HG02943 (cell line): ENCODE results near the gene TMEM272.
A peak's percentile ranks its signal among the peaks of the same experiment; 100 is the strongest.

ENCODE experiments used
- ATAC-seq: cut with Tn5 transposase; IDR thresholded peaks from one replicate; pipeline ENCODE4 v1.9.1; 2021; ENCODE audit warnings: mild to moderate bottlenecking, low read depth, moderate library complexity; ENCODE audit not compliant: unreplicated experiment

Gene TMEM272

DNA sequence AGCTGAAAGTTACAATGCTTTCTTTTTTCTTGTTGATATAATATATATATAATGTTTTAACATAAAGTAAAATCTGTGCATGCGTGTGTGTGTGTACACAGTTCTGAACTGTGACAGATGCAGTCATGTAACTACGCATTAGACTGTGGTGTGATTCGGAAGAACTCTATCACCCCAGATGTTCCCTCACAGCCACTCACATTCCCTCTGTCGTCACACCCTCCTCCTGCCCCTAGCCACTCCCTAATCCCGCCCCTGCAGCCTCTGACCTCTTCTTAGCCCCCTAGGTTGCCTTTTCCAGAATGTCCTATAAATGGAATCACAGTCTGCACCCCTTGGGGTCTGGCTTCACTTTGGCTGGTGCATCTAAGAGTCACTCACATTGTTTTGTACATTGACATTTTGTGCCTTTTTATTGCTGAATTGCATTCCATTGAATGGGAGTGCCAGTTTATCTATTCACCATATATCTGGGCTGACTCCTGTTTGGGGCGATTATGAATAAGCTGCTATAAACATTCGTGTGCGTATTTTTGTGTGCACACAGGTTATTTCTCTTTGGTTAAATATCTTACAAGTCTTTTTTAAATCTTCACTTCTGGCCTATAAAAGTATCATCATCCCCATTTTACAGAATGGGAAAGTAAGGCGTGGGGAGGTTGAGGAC lies 61.4 kb downstream of the TMEM272 start:
- no peak for ATAC-seq

DNA sequence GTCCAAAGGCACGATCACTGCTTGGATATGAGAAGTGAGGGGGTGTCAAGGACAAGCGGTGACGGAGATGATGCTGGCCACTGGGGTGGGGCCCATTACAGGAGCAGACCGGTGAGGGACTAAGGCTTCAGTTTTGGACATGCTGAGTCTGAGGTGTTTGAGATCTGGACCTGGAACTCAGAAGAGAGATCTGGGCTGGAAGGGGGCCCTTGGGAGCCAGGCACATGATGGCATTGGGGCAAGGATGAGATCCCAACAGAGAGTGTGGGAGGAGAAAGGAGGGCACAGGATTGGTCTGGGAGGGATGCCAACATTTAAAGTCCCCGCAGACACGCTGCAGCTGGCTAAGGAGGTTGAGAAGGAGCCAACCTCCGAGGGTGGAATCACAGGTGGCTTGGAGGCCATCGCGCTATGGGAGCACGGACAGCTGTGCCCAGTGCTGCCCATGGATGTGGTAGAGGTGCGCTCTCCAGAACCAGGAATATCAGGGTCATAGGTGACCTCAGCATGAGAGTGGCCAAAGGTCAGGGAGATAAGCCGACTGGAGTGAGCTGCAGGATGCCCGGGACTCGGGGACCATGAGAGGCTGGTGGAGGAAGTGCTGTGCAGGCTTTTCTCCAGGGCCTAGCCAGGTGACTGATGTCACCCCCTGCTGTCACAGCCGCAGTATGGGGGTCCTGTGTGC lies 62.8 kb downstream of the TMEM272 start:
- ATAC-seq, result no peak

DNA sequence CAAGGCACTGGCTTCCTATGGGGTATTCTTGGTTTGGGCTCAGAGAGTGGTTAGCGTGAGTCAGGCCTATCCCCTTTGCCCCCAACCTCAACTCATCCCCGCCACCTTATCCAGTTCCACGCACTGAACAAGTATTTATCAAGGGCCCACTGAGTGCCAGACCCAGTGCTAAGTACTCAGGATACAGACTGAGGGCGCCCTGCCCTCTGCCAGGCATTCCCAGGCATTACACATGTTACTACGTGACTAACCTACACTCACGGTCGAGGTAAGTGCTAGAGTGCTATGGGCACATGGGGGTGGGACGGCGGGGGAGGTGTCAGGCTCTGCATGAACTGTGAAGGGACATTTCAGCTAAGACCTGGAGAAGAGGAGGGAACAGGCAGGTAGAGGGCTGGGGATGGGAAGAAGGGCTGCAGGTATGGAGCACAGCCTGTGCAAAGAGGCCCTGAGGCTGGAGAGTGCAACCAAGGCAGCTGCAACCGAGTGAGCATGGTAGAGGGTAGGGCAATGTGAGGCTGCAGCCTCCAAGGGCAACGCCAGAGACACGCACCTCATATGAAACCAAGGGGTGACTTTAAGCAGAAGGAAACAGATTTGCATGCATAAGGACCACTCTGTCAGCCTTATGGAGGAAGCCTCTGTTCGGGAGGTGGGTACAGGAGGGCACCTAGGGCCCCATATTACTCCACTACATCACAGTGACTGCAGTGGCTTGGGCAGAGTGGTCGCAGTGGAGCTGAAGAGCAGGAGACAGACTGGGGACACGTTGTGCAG lies 63.5 kb downstream of the TMEM272 start:
- ATAC-seq, result peak; percentile 65

DNA sequence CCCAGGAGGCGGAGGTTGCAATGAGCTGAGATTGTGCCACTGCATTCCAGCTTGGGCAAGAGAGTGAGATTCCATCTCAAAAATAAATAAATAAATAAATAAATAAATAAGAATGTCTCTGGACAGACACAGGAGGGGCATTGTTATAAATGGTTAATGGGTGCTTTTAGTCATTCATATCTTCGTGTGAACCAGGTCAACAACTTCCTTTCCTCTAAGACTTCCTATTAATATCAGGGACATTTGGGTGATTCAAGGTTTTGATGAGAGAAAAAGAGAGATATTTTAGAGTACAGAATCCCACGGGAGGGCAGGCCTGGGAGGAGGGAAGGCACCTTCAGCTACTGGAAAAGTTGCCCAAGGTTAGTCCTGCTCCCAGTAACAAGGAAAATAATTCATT lies 64.9 kb downstream of the TMEM272 start:
- ATAC-seq, result no peak

DNA sequence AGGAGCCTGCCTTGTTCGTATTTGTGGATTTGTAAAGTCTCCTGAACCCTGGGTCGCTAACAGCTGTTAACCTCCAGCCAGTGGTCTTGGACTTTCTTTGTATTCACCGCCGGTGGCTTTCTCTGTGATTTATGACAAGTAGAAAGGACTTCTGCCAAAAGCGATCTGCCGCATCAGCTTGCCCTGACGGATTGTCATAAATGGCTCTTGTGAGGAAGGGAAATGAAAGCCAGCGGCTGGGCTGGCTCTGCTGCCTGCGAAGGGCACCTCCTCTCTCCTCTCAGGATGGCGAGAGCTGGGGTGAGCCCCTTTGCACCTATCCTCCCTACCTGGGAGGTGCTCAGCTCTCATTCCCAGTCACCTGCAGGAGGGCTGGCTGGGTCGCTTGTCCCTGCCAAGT lies 66.6 kb downstream of the TMEM272 start:
- ATAC-seq, result no peak

DNA sequence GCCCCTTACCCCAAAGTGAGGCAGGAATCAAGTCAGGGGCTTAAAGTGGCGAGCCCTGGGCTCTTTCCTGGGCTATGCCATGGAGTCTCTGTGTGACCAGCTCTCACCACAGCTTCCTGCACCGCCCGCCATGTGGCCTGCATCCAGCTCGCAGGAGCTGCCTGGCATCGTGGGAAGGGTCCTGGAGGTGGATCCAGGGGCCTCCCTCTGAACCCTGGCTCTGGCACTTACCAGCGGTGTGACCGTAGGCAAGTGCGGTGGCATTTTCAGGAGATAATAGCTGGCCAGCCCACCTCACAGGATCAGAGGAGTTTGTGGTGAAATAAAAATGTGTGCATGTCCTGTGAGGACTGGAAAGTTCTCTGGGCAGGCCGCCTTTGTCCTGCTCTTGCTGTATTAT lies 67.1 kb downstream of the TMEM272 start:
- no peak for ATAC-seq

DNA sequence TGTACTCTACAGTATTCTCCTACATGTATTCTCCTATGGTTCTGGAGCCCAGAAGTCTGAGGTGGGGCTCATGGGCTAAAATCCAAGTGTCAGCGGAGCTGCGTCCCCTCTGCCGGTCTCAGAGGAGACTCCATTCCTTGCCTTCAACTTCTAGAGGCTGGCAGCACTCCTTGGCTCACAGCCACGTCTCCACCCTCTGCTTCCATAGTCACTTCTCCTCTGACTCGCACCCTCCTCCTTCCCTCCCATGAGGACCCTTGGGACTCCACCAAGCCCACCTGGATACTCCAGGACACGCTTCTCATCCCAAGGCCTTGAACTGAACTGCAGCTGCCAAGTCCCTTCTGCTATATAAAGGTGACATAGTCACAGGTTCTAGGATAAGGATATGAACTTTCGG lies 68.8 kb downstream of the TMEM272 start:
- no peak for ATAC-seq

DNA sequence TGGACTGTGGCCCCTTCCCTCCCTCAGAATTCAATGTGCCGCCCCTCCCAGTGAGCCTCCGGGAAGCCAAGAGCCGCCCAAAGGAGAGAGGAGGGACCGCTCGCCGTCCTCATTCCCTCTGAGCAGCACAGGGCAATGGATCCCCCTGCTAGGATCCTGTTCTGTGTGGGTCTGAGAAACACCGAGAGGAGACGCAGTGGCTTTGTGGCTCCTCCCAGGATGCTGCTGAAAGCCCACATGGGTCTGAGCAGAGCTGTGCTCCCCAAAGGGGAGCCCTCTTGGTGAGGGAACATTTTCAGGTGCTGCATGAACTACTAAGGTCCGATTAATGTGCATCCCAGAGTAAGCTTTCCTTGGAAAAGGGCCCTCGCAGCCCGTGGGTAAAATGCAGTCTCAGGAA lies 71.5 kb downstream of the TMEM272 start:
- no peak for ATAC-seq

DNA sequence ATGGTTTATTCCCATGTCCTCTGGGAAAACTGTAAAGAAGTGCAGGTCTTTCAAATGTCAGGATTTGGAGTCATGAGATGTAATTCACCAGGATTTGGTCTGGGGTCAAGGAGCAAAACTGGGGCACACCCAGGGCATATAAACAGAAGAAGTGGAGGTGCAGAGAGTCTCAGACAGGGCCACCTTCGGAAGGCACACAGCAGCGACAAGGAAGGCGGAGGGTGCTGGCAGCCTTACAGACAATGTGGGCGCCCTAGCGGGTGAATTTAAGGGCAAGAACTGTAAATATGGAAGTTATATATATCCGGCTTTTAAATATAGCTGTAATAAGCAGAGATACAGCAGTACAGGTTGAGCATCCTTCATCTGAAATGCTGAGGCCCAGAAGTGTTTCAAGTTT lies 72.2 kb downstream of the TMEM272 start:
- no peak for ATAC-seq

DNA sequence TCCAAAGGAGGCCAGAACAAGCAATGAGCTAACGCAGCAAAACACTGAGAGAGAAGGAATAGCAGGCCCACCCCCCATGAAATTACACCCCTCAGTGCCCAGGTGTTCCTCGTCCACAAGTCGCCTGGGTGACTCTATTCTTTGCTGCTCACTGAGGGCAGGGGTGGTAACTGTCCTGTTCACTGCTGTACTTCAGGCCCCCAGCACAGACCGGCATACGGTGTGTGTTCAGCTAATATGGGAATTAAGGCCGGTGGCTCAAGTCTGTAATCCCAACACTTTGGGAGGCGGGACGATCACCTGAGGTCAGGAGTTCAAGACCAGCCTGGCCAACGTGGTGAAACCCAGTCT lies 72.9 kb downstream of the TMEM272 start:
- ATAC-seq, result no peak

DNA sequence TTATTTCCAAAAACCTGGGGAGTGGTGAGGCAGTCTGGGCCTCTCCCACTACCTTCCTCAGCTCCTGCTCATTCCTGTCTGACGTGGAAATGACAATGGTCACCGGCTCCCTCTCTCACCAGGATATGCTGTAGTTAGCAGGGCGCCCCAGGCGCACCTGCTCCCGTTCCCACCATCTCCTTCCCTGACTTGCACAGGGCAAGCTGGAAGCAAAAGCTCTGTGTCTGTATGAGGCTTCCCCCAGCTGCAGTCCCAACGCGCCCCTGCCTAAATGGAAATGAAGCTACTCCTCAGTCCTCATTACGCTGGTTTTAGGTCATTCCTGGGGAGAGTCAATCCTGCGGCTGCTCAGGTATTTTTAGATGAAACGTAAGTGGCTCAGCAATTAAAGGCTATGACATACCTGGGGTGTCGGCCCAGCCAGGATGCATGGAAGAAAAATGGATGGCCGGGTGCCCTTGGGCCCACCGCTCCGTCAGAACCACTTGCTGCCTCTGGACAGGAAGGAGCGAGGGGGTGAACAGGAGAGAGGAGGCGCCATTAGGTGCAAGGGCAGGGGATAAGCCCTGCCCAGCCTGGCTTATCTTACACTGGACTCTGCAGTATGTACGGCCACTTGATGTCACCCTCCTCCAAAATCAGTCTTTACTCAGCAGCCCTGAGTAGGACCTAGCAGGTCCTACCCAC lies 73.4 kb downstream of the TMEM272 start:
- ATAC-seq, result no peak

DNA sequence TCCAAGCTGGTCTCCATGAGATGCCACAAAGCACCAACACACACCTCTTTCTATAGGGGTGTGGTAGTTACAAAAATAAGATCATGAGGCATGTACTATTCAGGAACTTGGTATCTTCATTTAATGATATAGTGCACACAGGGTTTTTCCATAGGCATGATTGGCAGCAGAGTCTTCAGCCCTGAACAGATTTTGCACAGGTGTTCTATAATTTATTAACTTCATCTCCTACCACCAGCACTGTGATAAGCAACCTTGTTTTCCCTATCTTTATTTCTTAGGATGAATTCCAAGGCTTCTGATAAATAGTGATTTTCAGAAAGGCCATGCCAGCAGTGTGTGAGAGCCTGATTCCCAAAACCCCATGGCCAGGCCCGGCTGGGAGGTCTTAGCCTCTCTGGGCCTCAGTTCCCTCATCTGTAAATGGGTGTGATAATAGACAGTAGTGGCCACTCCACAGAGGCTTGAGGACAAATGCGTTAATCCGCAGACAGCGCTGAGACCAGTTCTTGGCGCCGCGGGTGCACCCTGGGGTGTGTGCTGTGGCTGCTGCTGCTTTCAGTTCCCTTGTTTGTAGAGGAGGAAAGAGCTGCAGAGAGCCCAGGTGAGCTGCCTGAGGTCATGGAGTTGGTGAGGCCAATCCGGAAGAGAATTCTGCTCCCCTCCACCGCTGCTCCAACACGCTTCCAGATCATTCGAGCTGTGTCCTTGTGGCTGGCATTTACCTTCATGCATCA lies 74.1 kb downstream of the TMEM272 start:
- ATAC-seq, result no peak

DNA sequence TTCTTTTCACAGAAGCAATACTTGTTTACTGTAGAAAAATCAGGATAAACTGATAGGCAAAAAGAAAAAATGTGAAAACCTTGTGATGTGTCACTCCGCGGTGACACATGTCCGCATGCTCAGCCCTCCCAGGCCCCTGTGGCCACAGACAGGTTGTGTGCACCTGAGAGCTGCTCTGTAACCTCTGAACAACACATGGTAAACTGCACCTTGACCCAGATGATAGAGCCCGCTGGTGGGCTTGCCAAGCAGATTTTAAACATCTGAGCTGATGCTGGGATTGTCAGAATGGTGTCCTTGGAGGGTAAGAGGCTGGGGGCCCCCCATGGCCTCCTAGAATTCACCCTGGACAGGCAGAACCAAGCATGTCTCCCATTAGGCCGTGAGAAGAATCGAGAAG lies 74.8 kb downstream of the TMEM272 start:
- ATAC-seq, result no peak

DNA sequence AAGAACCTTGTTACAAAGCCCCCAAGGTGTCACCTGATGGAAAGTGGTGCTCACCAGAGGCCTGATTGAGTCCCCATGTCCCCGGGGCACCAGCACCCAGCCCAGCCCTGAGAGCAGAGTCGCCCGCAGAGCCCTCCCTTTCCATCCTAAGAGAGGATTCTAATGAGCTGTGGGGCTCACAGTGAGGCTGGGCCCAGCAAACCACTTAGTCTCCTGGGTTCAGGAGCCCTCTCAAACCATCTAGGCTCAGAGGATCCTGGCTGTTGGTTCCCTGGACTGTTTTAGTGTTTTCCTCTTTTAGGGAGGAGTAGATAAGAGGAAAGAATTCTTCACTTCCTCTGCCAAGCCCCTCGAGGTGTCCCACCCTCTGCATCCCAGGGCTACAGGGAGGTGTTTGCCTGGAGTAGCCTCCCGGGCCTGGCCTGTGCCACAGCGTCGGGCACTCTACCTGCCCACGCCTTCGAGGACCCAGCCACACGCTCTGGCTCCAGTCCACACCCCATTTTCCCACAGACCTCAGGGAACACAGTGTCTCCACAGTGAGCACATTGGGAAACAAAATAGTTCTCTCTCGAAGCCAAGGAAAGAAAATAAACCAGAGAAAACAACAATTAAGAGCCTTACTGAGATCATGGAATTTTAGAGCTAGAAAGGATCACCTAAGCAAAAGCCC lies 75.4 kb downstream of the TMEM272 start:
- ATAC-seq, result no peak

DNA sequence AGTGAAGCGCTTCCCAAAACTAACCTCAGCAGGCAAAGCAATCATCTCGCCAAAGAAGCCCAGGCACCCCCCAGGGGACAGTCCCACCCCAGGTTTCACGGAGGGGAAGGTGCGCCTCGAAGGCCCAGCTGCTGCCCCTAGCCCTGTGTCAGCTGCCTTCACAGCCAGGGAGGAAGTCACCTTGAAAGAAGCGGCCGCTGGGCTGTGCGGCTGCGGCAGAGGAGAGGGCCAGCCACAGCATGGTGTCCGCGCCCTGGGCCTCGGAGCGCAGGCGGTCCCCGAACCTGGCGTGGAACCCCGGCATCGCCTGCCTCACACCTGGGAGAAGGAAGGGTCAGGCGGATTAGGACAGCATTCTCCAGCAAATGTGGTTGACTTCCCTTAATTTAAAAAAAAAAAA lies 76.0 kb downstream of the TMEM272 start:
- ATAC-seq, result no peak

DNA sequence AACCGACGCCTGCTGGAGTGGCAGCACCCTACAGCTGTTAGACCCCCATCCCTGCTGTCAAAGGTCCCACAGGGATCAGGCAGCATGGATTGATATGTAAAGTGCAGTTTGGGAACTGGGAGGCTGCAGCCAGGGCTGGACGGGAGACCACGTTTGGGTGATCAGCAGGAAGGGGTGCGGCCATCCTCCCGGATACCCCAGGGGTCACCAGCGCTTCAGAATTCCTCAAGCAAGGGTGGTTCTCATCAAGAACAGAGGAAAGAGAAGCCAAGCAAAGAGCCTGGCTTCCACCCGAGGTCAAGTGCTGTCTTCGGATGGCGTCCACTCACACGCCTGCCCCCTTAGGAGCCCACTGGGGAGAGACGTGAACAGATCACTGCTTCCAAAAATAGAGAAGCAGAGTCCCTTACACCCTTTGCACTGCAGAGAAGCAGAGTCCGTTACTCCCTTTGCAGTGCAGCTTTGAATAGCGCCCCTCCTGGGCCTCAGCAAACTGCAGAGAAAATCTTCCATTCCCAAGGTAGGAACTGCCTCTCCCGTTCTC lies 76.5 kb downstream of the TMEM272 start:
- ATAC-seq, result no peak

DNA sequence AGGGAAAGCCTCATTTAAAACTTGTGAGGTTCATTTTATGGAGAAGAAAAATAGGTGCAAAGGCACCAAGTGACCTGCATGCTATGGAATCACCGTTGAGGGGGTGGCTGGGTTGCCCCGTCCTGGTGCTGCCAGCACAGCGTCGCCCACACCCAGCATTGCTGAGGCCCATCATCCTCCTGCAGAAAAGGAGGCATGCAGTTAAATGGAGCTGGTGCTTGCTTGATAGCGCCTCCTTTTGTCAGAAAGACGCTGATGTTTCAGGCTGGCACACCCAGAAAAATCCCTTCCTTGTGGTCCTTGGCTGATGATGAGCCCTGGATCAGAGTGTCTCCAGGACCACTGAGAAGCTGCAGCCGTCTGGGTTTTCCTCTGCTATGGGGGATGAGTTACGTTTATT lies 77.9 kb downstream of the TMEM272 start:
- no peak for ATAC-seq

DNA sequence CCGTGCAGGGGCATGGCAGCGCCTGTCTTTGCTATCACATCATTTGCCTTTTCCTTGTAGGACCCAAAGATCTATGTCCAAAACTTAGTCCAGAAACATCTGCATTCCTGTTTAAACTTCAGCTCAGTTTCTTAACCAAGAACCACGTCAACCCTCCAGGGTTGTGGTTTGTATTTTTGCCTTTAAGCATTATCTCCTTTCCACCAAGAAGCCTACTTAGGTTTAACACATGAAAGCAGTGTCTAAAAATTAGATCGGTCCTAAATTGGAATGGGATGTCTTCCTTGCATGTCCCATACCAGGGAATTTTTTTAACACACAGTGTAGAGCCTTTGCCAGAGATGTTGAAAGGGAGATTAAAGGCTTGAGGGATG lies 79.8 kb downstream of the TMEM272 start:
- no peak for ATAC-seq

DNA sequence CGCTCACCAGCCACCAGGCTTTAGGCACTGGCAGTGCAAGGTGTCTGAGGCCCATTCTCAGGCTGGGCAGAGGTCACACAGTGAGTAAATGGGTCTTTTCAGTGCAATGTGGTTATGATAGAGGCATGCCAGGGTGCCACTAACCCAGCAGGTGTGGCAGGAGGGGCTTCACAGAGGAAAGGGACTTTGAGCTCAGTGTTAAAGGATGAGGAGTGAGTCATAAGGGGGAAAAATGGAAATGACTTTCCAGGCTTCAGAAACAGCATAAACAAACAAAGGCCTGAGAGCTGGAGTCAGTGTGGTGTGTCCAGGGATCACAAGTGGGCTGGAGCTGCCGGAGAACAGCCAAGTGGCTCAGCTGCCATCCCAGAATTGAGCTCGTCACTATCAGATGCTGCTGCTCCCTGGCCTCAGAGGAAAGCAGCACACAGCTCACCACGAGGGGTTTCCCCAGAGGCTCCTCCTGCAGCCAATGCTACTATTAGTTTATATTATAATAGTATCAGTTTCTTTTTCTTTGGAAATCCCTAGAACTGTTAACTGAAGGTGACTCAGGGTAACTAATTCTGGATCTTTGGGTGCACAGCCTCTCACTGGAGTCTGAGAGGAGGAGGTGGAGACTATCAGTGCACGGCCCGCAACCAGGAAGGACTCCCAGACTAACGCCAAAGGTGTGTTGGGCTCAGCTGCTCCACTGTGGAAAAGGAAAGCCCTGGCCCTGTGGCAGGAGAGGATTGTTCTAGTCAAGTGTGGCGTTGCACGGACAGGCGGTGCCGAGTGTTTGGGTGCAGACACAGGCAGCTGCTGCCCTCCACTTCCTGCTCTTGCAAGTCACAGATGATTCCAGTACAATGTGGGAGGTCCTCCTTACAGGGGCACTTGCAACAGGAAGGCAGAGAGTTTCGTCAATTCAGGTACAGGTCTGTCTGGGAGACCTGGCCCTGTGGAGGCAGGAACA lies 80.5 kb downstream of the TMEM272 start:
- peak; percentile 69 for ATAC-seq
